Prostate gland (tissue), 2 donors: ENCODE measurements around the gene VAV3. TPM values are rescaled to one million over a fixed set of nuclear protein-coding genes. Genes with fewer than 3 reads are reported as not detected.

Experiments used
- DNase-seq: peaks from one replicate; pipeline ENCODE4 v3.0.0-alpha.2; 2019; ENCODE audit warnings: low spot score
- H3K27ac ChIP-seq, 2 donors: fragments of 200-600 bp; sonication (generic); 2 replicates each; pipeline ENCODE4 v1.5.1; 2017 to 2019
- H3K27me3 ChIP-seq: fragments of 200-600 bp; sonication (generic); replicated peaks from 2 replicates; pipeline ENCODE4 v1.5.1; 2019; ENCODE audit not compliant: insufficient read depth
- H3K36me3 ChIP-seq, 2 donors: fragments of 200-600 bp; sonication (generic); 1 replicate in 1 of 2; 2 replicates in 1 of 2; pipeline versions ENCODE4 v1.5.1 to v1.8.1; 2017 to 2019
- H3K4me1 ChIP-seq: fragments of 200-600 bp; sonication (generic); replicated peaks from 2 replicates; pipeline ENCODE4 v1.5.1; 2019
- H3K4me3 ChIP-seq, 2 donors: fragments of 200-600 bp; sonication (generic); 2 replicates each; pipeline ENCODE4 v1.5.1; 2017 to 2019
- H3K9me3 ChIP-seq: fragments of 200-600 bp; sonication (generic); 2 replicates; pipeline ENCODE4 v1.5.1; 2017
- CTCF ChIP-seq, 4 experiments: fragments of 200-600 bp in 2 of 4; fragments of 450-650 bp in 2 of 4; sonication (generic) in 2 of 4; IDR thresholded peaks; 1 replicate in 3 of 4; 2 replicates in 1 of 4; pipeline ENCODE4 v1.5.1; 2016 to 2019; ENCODE audit warnings: antibody characterized with exemption in 4 of 4, mild to moderate bottlenecking in 2 of 4, moderate library complexity in 2 of 4
- POLR2A ChIP-seq: fragments of 450-650 bp; IDR thresholded peaks from one replicate; pipeline ENCODE4 v1.6.1; 2016; ENCODE audit warnings: antibody characterized with exemption, mild to moderate bottlenecking
- POLR2AphosphoS5 ChIP-seq: sonication (generic); formaldehyde crosslinking; IDR thresholded peaks from one replicate; pipeline ENCODE4 v1.6.1; 2017; ENCODE audit warnings: antibody characterized with exemption
- WGBS: methylation state at CpG from one replicate; pipeline ENCODE4 v1.1.5; 2018; 5-methylcytosine and 5-hydroxymethylcytosine counted together
- intact Hi-C: fragments of 100-400 bp; cut with DNase I; formaldehyde crosslinking; loops from one replicate; pipeline ENCODE4 v1.14.2; 2022
- total RNA-seq, 2 donors: library from RNA; depleted of rRNA; stranded (reverse); fragments of >200 nt; gene quantifications; one replicate each; pipeline ENCODE4 v1.1.0, GENCODE V29; 2016

The VAV3 gene
- total RNA-seq, 2 donors from 2014 or later: 14.5 TPM

GRCh38 chr1:107975851-107976250, 10.9 kb upstream of the VAV3 start:
- TF ChIP-seq POLR2A (no peak), POLR2AphosphoS5 (no peak), CTCF (IDR thresholded peaks at IDR 0.05) (no peak)
- intact Hi-C loops: no loop called here

GRCh38 chr1:107974090-107974489, 9.1 kb upstream of the VAV3 start:
- H3K27ac ChIP-seq: no peak overlapping the region
- 35% methylated on average over 2 of the region's 2 CpGs for WGBS
- intact Hi-C loops: no loop called here
- H3K4me3 ChIP-seq: no peak overlapping the region
- H3K4me1 ChIP-seq: no peaks in the 10 kb centered on the region
- H3K36me3 ChIP-seq: no peaks in the 10 kb centered on the region
- H3K9me3 ChIP-seq: no peaks in the 10 kb centered on the region
- TF ChIP-seq POLR2AphosphoS5 (no peak), POLR2A (no peak), CTCF (IDR thresholded peaks at IDR 0.05) (no peak)
- H3K27me3 ChIP-seq: no peaks in the 10 kb centered on the region
- no peak for DNase-seq

More at GRCh38 chr1:107975851-107976250, 10.9 kb upstream of the VAV3 start:
- H3K36me3 ChIP-seq: no peaks in the 10 kb centered on the region
- no peak overlapping the region for H3K4me3 ChIP-seq
- no peak overlapping the region for H3K27ac ChIP-seq
- 94% methylated on average over 4 of the region's 4 CpGs for WGBS
- DNase-seq: no peak
- H3K4me1 ChIP-seq: no peaks in the 10 kb centered on the region
- no peaks in the 10 kb centered on the region for H3K9me3 ChIP-seq
- H3K27me3 ChIP-seq: no peaks in the 10 kb centered on the region

- Histone ChIP-seq H3K4me1 (no peaks in the 10 kb centered on the region), H3K36me3 (no peaks in the 10 kb centered on the region), H3K27ac (no peak overlapping the region), H3K4me3 (no peak overlapping the region), H3K9me3 (no peaks in the 10 kb centered on the region), H3K27me3 (no peaks in the 10 kb centered on the region)
- intact Hi-C loops: no loop called here
- WGBS: 68% methylated on average over 3 of the region's 3 CpGs
- no peak for DNase-seq
- TF ChIP-seq POLR2AphosphoS5: no peak
- no peak for TF ChIP-seq CTCF (IDR thresholded peaks at IDR 0.05)
- no peak for TF ChIP-seq POLR2A
Measured at GRCh38 chr1:107972391-107973180, 7.6 kb upstream of the VAV3 start.

- no peak overlapping the region for H3K27ac ChIP-seq
- H3K36me3 ChIP-seq: no peaks in the 10 kb centered on the region
- intact Hi-C loops: no loop called here
Measured at GRCh38 chr1:107966550-107966949, 1.6 kb upstream of the VAV3 start.

More at GRCh38 chr1:107966550-107966949, 1.6 kb upstream of the VAV3 start:
- Histone ChIP-seq H3K27me3 (no peaks in the 10 kb centered on the region), H3K9me3 (no peaks in the 10 kb centered on the region), H3K4me3 (no peak overlapping the region), H3K4me1 (no peaks in the 10 kb centered on the region)
- no peak for DNase-seq
- WGBS: 89% methylated on average over 8 of the region's 8 CpGs
- TF ChIP-seq POLR2AphosphoS5: no peak
- no peak for TF ChIP-seq CTCF (IDR thresholded peaks at IDR 0.05)
- TF ChIP-seq POLR2A: no peak
